ENCODE data around the gene GPBAR1.

DNA sequence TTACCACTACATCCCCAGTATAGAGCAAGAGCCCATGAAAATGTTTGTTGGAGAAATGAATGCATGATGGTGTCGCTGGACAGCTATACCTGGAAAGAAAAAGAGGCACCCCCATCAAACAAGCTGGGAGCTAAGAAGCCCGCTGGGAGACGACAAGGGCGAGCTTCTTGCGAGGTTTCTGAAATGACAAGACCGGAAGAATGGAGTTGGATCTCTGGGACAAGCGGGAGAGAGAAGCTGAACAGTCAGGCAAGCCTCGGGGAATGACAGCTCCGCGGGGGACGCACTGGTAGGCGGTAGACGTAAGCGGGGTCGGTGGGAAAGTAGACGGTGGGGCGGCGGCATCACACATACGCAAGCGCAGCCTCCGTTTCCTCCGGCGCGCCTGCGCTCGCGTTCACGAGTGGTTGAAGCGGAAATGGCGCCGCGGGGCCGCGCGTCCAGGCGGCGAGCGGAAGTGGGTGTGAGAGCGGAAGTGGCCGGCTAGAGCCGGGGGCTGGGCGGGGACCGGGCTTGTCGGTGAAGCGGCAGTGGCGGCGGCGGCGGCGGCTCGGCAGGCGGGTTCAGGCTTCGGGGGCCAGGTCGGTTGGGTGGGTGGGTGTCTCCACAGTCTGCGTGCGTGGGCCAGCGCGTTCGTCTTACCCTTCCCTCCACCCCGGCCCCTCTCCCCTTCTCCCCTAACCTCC is 44.0 kb upstream of the GPBAR1 start, which contains the start of gene ARPC2:
- TF ChIP-seq POLR2A (IDR thresholded peaks at IDR 0.05), result peak in 1 of 2 donors; percentile 92
- TF ChIP-seq, protein P1, sequence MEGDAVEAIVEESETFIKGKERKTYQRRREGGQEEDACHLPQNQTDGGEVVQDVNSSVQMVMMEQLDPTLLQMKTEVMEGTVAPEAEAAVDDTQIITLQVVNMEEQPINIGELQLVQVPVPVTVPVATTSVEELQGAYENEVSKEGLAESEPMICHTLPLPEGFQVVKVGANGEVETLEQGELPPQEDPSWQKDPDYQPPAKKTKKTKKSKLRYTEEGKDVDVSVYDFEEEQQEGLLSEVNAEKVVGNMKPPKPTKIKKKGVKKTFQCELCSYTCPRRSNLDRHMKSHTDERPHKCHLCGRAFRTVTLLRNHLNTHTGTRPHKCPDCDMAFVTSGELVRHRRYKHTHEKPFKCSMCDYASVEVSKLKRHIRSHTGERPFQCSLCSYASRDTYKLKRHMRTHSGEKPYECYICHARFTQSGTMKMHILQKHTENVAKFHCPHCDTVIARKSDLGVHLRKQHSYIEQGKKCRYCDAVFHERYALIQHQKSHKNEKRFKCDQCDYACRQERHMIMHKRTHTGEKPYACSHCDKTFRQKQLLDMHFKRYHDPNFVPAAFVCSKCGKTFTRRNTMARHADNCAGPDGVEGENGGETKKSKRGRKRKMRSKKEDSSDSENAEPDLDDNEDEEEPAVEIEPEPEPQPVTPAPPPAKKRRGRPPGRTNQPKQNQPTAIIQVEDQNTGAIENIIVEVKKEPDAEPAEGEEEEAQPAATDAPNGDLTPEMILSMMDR (IDR thresholded peaks at IDR 0.05), result peak in 4 of 6 experiments; percentile 17 to 42 (median 26)

Data from thyroid gland (tissue), 4 donors.